Stimulated activated CD8-positive, alpha-beta memory T cell treated with anti-CD3 and anti-CD28 coated beads, Interleukin-2, amount 100 ng/mL, for 1 hour (primary cell): ENCODE measurements around the gene LYRM4.

Experiments
- DNase-seq, 2 donors: peaks; one replicate each; pipeline ENCODE4 v3.0.0-alpha.2; 2020; ENCODE audit warnings: low read depth in 2 of 2

Gene LYRM4

GRCh38 chr6:5146398-5146797 is 114.4 kb downstream of the LYRM4 start:
- no peak for DNase-seq

DNA sequence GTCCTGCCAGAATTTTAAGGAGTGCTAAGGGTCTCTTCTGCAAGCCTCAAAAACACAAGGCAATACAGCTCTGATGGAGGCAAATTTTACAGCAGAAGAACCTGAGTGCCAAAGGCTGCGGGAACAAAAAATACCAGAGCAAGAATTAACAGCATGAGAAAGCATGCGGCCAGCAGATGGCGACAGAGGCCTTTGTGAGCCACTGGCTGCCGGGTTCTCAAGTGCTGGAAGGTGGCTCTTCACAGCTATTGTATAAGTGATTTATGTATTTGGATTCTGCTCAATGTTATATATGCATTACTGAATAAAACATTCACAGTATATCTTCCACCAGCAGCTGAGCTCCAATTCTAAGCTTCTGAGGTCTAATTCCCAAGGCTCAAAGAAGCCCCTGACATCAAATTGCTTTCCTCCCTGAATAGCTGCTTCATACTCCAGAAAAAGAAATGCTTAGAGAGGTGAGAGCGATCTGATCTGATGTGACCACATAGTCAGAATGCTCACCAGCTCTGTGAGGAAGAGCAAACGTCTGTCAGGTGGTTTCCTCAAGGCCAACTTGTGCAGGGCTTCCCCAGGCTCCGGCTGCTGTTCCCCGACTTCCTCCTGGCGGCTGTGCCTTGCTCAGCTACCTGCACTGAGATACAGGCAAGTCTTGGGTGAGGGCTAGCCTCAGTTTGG is 117.0 kb downstream of the LYRM4 start:
- DNase-seq = peak; percentile 62 to 72

- no peak for DNase-seq
Observed at GRCh38 chr6:5142915-5143314, 117.8 kb downstream of the LYRM4 start.

GRCh38 chr6:5142131-5142530 is 118.6 kb downstream of the LYRM4 start:
- no peak for DNase-seq

- DNase-seq = no peak
Observed at GRCh38 chr6:5141046-5141445, 119.7 kb downstream of the LYRM4 start.

GRCh38 chr6:5139828-5140771 is 120.7 kb downstream of the LYRM4 start:
- no peak for DNase-seq

DNA sequence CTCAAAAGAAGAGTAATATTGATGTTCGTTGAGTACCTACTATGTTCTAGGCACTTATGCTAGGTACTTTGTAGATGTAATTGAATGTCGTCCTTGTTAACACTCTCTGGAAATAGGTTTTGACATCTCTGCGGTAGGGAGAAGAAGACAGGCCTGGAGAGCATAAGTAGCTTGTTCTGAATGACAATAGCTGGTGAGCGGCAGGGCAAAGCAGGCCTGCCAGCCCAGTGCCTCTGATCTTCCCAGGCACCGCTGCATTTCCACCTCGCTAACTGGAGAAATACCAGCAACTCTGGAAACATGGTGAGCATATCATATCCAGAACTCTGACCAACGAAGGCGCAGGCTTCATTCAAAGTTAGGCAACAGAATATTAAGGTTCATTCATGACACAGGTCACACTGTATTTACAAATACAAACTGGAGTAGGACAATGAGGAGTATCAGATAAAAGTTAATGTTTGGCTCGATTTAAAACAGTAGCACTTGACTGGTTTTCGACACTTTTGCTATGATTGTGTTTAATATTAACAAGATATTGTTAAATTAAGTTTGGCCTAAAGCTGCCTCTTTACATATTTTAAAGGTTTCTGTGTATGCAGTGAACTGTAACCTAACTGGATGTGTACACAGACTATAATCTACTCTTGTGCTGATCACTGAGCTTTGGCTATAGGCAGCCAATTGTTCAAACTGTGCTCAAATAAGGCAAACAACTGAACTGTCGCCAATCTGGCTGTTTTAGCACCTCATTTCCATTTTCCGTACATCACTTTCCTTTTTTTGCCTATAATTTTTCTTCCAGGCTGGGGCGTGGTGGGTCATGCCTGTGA is 121.5 kb downstream of the LYRM4 start:
- no peak for DNase-seq

GRCh38 chr6:5136851-5137250 is 123.9 kb downstream of the LYRM4 start:
- no peak for DNase-seq

- DNase-seq = peak; percentile 5 to 21
Observed at GRCh38 chr6:5135788-5136376, 124.9 kb downstream of the LYRM4 start.

- no peak for DNase-seq
Observed at GRCh38 chr6:5133943-5134342, 126.8 kb downstream of the LYRM4 start.

DNA sequence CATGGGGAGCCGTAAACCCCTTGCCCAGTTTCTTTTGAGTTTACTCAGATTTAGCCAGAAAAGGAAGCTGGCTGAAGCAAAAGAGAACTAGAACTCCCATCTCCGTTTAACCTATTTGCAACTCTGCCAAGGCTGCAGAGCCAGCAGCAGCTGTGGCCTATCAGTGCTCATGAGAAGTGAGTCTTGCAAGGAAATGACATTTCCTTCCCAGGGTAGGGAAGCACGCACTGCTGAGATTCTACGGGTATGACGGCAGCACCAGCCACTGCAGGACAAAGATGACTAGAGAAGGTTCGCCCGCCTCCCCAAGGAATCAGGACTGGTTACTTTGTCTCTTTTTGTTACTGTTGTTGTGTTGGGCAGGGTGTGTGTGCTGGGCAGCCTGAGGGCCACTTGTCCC is 128.0 kb downstream of the LYRM4 start:
- DNase-seq = no peak

GRCh38 chr6:5130135-5130866 is 130.4 kb downstream of the LYRM4 start:
- no peak for DNase-seq

GRCh38 chr6:5128351-5128750 is 132.4 kb downstream of the LYRM4 start:
- DNase-seq = no peak

DNA sequence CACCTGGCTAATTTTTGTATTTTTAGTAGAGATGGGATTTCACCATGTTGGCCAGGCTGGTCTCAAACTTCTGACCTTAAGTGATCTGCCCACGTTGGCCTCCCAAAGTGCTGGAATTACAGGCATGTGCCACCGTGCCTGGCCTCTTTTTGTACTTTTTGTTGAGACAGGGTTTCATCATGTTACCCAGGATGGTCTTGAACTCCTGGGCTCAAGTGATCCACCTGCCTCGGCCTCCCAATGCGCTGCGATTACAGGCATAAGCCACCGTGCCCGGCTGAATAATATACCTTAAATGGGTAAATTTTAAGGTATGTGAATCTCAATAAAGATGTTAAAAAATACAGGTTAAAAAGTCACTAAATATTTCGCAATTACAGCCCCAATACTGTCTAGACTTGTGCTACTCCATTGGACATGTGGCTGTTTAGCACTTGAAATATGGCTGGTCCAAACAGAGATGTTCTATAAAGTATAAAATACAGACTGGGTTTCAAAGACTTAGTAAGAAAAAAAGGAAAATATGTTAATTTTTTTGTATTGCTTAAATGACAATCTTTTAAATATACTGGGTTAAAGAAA is 133.6 kb downstream of the LYRM4 start:
- DNase-seq = no peak

DNA sequence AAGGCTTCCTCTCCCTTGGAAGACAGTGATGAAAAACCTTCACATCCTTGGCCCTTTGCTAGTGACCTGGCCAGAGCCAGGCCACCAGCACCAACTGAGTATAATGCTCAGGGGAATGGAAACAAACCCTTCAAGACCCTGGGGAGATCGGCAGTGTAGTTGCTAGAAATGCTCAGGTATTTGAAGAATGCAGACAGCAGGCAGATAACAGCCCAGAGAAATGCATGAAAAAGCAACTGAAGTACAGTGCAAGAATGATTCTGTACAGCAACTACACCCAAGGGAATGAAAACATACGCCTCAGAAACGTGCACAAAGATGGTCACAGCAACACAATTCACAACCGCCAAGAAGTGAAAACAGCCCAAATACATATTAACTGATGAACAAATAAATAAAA is 134.5 kb downstream of the LYRM4 start:
- no peak for DNase-seq

GRCh38 chr6:5125152-5126006 is 135.4 kb downstream of the LYRM4 start:
- no peak for DNase-seq

GRCh38 chr6:5124526-5124925 is 136.2 kb downstream of the LYRM4 start:
- DNase-seq = no peak

DNA sequence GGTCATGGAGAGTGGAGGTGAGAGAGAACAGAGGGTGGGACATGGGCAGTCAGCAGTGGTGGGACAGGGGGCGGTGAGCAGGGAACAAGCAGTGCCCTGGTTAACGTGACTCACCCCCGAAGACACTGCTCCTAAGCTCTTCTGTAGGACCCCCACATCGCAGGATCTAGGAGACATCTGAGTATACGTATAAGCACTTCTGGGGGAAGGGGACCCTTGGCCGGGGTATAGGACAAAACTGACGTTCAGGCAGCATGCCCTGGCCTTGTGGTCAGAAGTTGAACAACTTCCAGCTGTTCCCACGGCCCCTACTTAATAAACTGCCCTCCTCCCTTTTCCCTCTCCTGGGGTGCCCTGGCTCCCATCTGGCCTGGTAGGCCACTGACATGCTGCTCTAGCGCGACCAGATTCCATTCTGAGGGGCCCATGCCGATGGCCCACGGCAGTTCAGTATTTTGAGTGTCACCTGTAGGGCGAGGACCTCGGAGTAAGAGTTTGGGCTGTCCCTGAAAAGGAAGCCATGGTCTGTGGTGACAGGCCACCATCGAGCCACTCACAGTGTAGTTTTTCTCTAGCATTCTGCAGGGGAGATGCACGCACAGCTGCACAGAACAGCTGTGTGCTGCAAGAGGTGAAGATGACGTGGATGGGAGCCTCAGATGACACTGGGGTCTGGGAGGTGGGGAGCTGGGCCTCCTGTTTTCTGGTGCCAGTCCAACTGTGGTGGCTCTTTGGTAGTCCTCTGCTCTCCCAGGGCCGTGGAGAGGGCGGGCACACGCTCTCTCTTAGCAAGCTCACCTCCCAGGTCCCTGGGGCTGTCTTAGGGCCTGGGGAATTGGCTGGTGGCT is 137.2 kb downstream of the LYRM4 start:
- DNase-seq = no peak
